Activated B cell treated with CpG ODN at 0.5 μM for 24 hours (primary cell): ENCODE data around the gene MLXIPL. TPM values are rescaled to one million over a fixed set of nuclear protein-coding genes. Genes with fewer than 3 reads are reported as not detected.
"Not testable (repeated sequence)": the region's sequence is repeated elsewhere in the genome, so short reads cannot be mapped to it uniquely, and the experiment has no call there.

Experiments
- ATAC-seq: fragments of 200-7000 bp; cut with Tn5 transposase; one replicate; pipeline ENCODE4 v1.10.0; 2021; ENCODE audit warnings: low read depth, mild to moderate bottlenecking, moderate library complexity
- CTCF ChIA-PET: fragments of 350-600 bp; sonication (Branson Sonifier 250); formaldehyde crosslinking; loops from one replicate; lab custom pipeline; 2021; ENCODE audit warnings: antibody characterized with exemption; lab: Charles Lee
- POLR2A ChIA-PET: fragments of 350-600 bp; sonication (Branson Sonifier 250); formaldehyde crosslinking; loops from one replicate; lab custom pipeline; 2021; ENCODE audit warnings: antibody characterized with exemption; lab: Charles Lee
- DNase-seq: peaks from one replicate; pipeline ENCODE4 v3.0.0; 2022
- H3K27ac Mint-ChIP-seq: one replicate; pipeline ENCODE4 v1.8.0; 2020; ENCODE audit warnings: mixed read lengths
- H3K27me3 Mint-ChIP-seq: one replicate; pipeline ENCODE4 v1.8.0; 2021; ENCODE audit warnings: mixed read lengths
- H3K36me3 Mint-ChIP-seq: one replicate; pipeline ENCODE4 v1.8.0; 2021; ENCODE audit warnings: low read depth, mixed read lengths
- H3K4me1 Mint-ChIP-seq: one replicate; pipeline ENCODE4 v1.8.0; 2021; ENCODE audit warnings: mixed read lengths
- H3K4me3 Mint-ChIP-seq: one replicate; pipeline ENCODE4 v1.8.0; 2020; ENCODE audit warnings: mild to moderate bottlenecking, mixed read lengths
- H3K9me3 Mint-ChIP-seq: one replicate; pipeline ENCODE4 v1.8.0; 2020; ENCODE audit warnings: mixed read lengths
- intact Hi-C: fragments of 100-400 bp; cut with micrococcal nuclease; formaldehyde crosslinking; loops from one replicate; pipeline ENCODE4 v1.15.1; 2024
- total RNA-seq: library from RNA; stranded (reverse); gene quantifications from 2 replicates; pipeline ENCODE4 v1.2.3, GENCODE V29; 2022
- TF ChIP-seq, protein P1 (sequence below): fragments of 200-600 bp; IDR thresholded peaks from one replicate; pipeline ENCODE4 v1.8.0; 2022; ENCODE audit warnings: antibody characterized with exemption, mild to moderate bottlenecking

MLXIPL gene
- total RNA-seq, 1 donor from 2014 or later = not detected

DNA sequence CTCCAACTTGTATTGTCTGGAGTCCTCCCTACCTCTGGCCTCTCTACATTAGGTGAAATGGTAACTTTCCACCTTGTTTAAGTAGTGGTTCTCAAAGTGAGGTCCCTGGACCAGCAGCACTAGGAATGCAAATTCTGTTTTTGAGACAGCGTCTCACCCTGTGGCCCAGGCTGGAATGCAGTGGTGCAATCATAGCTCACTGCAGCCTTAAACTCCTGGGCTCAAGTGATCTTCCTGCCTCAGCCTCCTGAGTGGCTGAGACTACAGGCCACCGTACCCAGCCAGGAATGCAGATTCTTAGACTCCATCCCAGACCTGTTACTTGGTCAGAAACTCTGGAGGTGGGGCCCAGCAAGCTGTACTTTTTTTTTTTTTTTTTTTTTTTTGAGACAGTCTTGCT, 39.1 kb downstream of the MLXIPL start:
- Mint-ChIP-seq H3K9me3 (no peaks in the 10 kb centered on the region), H3K4me1 (peaks cover 5% of the 10 kb centered on the region), H3K27me3 (no peaks in the 10 kb centered on the region), H3K36me3 (no peaks in the 10 kb centered on the region), H3K4me3 (no peak overlapping the region), H3K27ac (no peak overlapping the region)
- ATAC-seq = no peak
- ChIA-PET POLR2A (interaction anchor here (0.6 kb wide), 1 partner anchor 9 kb away, joined by 4 read pairs; no protein-coding TSS in a partner anchor), CTCF (interaction anchor here (1.5 kb wide), 1 partner anchor 22 kb away, joined by 3 read pairs; no protein-coding TSS in a partner anchor)
- no peak for DNase-seq
- TF ChIP-seq, protein P1, sequence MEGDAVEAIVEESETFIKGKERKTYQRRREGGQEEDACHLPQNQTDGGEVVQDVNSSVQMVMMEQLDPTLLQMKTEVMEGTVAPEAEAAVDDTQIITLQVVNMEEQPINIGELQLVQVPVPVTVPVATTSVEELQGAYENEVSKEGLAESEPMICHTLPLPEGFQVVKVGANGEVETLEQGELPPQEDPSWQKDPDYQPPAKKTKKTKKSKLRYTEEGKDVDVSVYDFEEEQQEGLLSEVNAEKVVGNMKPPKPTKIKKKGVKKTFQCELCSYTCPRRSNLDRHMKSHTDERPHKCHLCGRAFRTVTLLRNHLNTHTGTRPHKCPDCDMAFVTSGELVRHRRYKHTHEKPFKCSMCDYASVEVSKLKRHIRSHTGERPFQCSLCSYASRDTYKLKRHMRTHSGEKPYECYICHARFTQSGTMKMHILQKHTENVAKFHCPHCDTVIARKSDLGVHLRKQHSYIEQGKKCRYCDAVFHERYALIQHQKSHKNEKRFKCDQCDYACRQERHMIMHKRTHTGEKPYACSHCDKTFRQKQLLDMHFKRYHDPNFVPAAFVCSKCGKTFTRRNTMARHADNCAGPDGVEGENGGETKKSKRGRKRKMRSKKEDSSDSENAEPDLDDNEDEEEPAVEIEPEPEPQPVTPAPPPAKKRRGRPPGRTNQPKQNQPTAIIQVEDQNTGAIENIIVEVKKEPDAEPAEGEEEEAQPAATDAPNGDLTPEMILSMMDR = no peak
- intact Hi-C loops = no loop called here

DNA sequence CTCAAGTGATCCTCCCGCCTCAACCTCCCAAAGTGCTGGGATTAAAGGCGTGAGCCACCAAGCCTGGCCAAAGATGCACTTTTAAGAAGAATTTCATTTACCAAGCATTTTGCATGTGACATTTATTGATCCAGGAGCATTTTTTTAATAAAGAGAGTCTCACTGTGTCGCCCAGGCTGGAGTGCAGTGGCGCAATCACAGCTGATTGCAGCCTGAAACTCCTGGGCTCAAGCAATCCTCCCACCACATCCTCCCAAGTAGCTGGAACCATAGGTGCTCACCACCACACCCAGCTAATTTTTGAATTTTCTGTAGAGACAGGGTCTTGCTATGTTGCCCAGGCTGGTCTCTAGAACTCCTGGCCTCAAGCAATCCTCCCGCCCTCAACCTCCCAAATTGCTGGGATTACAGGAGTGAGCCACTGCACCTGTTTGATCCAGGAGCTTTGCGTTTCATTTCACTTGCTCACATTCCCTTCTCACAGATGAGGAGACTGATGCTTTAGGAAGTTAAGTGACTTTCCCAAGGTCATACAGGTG, 41.6 kb downstream of the MLXIPL start:
- Mint-ChIP-seq H3K4me3 (no peak overlapping the region), H3K4me1 (peaks cover 12% of the 10 kb centered on the region), H3K9me3 (no peaks in the 10 kb centered on the region), H3K36me3 (peaks cover 2% of the 10 kb centered on the region), H3K27ac (no peak overlapping the region), H3K27me3 (no peaks in the 10 kb centered on the region)
- no peak for DNase-seq
- ChIA-PET CTCF (interaction anchor here (0.6 kb wide), 1 partner anchor 273 kb away, joined by 3 read pairs; no protein-coding TSS in a partner anchor), POLR2A (interaction anchor here (0.7 kb wide), 1 partner anchor 156 kb away, joined by 3 read pairs; no protein-coding TSS in a partner anchor)
- intact Hi-C loops = no loop called here
- ATAC-seq = no peak
- TF ChIP-seq, protein P1 = no peak

DNA sequence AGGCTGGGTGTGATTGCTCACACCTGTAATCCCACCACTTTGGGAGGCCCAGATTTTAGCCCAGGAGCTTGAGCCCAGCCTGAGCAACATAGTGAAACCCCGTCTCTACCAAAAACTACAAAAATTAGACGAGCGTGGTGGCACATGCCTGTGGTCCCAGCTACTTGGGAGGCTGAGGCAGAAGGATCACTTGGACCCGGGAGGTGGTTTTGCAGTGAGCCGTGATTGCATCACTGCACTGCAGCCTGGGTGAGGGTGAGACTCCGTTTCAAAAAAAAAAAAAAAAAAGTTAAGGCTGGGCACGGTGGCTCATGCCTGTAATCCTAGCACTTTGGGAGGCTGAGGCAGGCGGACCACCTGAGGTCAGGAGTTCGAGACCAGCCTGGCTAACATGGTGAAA, 43.3 kb downstream of the MLXIPL start:
- H3K36me3 Mint-ChIP-seq, DNase-seq, H3K4me3 Mint-ChIP-seq, H3K27ac Mint-ChIP-seq, H3K27me3 Mint-ChIP-seq, H3K9me3 Mint-ChIP-seq, CTCF ChIA-PET, ATAC-seq, intact Hi-C loops: not testable (repeated sequence)
- H3K4me1 Mint-ChIP-seq = peaks cover 20% of the 10 kb centered on the region
- POLR2A ChIA-PET = interaction anchor here (1.5 kb wide), 1 partner anchor 24 kb away, joined by 4 read pairs; no protein-coding TSS in a partner anchor

DNA sequence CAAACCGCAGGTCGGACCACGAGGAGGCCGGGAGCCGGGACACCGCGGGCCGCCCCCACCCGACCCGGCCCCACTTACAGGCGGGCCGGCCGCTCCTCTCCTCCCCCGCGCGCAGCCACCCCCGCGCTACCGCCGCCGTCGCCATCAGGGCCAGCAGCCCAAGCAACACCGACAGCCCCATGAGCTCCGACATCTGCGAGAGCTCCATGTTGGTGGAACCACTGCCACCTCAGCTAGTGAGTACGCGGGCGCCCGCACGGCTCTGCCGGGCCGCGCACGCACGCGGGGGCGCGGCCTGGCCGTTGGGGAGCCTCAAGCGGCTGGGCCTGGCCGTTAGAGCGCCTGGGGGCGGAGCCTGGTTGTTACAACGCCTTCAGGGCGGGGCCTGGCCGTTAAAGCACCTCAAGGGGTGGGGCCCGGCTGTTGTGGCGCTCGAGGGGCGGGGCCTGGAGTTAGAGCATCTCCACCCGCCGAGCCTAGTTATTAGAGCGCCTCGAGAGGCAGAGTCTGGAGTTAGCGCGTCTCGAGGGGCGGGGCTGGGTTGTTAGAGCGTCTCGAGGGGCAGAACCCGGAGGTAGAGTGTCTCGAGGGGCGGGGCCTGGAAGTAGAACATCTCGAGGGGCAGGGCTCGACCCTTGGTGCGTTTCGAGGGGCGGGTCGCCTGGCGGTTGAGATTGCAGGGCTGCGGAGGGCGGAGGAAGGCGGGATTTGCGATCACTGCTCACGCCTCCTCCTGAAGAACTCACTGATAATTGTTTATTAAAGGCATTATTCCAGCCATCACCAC, 45.8 kb downstream of the MLXIPL start, which contains the start of gene TBL2:
TBL2 (minus strand) TSS at position 238 of the 787 bp plus-strand sequence; CDS start at position 208, 30 bp downstream.
- Mint-ChIP-seq H3K9me3 (no peaks in the 10 kb centered on the region), H3K36me3 (peaks cover 18% of the 10 kb centered on the region), H3K27me3 (no peaks in the 10 kb centered on the region), H3K4me3 (peak within 1 kb of the TSS; percentile 90), H3K27ac (peak within 1 kb of the TSS; percentile 92), H3K4me1 (peaks cover 22% of the 10 kb centered on the region)
- TF ChIP-seq, protein P1 = no peak
- intact Hi-C loops = loop anchor here (1.0 to 2.0 kb wide), 7 partner anchors 12 to 160 kb away; partner anchors contain the start of genes ABHD11, BAZ1B, BCL7B and BUD23
- ATAC-seq (peak; percentile 89), DNase-seq (peak; percentile 97)
- POLR2A ChIA-PET = interaction anchor here (1.2 to 5.5 kb wide), 5 partner anchors 13 to 160 kb away, joined by 3 to 59 read pairs (median 10); partner anchors contain the start of genes ABHD11, BAZ1B and BCL7B
- CTCF ChIA-PET = no interaction called here

DNA sequence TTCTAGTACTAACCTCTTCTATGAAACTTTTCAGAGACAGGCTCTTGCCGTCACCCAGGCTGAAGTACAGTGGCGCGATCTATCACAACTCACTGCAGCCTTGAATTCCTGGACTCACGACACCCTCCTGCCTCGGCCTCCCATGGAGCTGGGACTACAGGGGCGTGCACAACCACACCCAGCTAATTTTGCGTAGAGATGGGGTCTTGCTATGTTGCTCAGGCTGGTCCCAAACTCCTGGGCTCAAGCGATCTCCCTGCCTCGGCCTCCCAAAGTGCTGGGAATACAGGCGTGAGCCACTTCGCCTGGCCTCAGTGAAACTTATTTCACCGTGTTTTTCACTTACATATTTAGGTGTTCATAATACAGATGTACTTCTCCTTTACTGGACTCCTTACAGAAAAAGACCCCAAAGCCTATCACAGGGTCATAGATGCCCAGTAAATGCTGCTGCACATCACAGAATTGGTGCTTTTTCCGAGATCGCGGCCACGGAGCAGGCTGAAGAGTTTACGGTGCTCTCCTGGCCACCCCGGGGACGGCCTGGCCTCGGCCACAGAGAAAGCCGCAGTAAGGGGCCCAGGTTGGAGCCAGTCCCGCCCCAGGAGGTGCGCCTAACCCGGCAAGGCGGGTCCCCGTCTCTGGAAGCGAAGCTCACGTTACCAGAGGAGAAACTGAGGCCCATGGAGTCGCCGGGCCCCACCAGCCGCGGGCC, 46.5 kb downstream of the MLXIPL start:
- Mint-ChIP-seq H3K36me3 (peaks cover 26% of the 10 kb centered on the region), H3K27me3 (no peaks in the 10 kb centered on the region), H3K9me3 (no peaks in the 10 kb centered on the region), H3K27ac (peak overlapping the region; percentile 82), H3K4me3 (peak overlapping the region; percentile 90), H3K4me1 (peaks cover 22% of the 10 kb centered on the region)
- no peak for ATAC-seq
- ChIA-PET POLR2A (interaction anchor here (1.2 to 5.5 kb wide), 5 partner anchors 12 to 161 kb away, joined by 3 to 59 read pairs (median 10); partner anchors contain the start of genes ABHD11, BAZ1B and BCL7B), CTCF (no interaction called here)
- DNase-seq = no peak
- TF ChIP-seq, protein P1 = no peak
- intact Hi-C loops = loop anchor here (1.0 to 2.0 kb wide), 7 partner anchors 11 to 161 kb away; partner anchors contain the start of genes ABHD11, BAZ1B, BCL7B and BUD23
